ENCODE data around the gene MRFAP1L1. TPM values are rescaled to one million over a fixed set of nuclear protein-coding genes. Genes with fewer than 3 reads are reported as not detected.

The MRFAP1L1 gene
- total and polyA plus RNA-seq, 9 of the 15 experiments (the other 6 are each of a cell fraction or from before 2014, with no cell fraction given), result 37.6 to 111 (median 83.8) TPM

DNA sequence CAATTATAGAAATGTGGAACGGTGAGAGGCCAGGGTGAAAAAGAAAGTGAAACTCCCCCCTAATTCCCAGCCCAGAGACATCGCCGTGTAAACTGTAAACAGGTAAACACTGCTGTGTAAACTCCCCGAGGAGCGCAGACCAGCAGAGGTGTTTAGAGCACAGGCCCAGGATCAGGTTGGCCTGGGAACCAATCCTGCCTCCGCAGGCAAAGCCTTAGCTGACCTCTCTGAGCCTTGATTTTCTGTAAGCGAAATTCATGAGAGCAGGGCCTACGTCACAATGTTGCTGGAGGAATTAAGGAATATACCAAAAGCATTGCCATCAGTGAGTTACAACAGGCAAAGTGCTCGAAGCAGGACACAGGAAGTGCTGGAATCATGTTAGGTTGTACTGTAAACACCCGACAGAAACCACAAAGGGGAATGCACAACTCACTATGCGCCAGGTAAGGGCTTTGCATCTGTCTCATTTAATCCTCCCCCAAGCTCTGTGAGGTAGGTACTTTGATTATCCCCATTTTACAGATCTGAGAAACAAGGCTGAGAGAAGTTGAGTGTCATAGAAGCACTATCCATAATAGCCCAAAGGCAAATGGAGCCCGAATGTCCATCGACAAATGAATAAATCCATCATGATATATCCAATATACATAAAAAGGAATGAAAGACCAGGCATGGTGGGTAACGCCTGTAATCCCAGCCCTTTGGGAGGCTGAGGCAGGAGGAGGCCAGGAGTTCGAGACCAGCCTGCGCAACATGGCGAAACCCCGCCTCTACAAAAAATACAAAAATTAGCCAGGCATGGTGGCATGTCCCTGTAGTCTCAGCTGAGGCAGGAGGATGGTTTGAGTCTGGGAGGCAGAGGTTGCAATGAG is 42.2 kb upstream of the MRFAP1L1 start (continued):
- TF ChIP-seq, protein P1, sequence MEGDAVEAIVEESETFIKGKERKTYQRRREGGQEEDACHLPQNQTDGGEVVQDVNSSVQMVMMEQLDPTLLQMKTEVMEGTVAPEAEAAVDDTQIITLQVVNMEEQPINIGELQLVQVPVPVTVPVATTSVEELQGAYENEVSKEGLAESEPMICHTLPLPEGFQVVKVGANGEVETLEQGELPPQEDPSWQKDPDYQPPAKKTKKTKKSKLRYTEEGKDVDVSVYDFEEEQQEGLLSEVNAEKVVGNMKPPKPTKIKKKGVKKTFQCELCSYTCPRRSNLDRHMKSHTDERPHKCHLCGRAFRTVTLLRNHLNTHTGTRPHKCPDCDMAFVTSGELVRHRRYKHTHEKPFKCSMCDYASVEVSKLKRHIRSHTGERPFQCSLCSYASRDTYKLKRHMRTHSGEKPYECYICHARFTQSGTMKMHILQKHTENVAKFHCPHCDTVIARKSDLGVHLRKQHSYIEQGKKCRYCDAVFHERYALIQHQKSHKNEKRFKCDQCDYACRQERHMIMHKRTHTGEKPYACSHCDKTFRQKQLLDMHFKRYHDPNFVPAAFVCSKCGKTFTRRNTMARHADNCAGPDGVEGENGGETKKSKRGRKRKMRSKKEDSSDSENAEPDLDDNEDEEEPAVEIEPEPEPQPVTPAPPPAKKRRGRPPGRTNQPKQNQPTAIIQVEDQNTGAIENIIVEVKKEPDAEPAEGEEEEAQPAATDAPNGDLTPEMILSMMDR (IDR thresholded peaks at IDR 0.05 in 2 of 3, conservative IDR thresholded peaks at IDR 0.05 in 1 of 3; ENCODE audit: insufficient read depth in 2 of 3, low read depth in 1 of 3, low read length in 3 of 3), result no peak
- 0 out of 2 replicates have a peak, but pooled peaks have one; percentile 21 for TF ChIP-seq ZNF197 (CRISPR knock-in tag; IDR thresholded peaks at IDR 0.05; ENCODE audit: low read depth)
- TF ChIP-seq, protein P2, sequence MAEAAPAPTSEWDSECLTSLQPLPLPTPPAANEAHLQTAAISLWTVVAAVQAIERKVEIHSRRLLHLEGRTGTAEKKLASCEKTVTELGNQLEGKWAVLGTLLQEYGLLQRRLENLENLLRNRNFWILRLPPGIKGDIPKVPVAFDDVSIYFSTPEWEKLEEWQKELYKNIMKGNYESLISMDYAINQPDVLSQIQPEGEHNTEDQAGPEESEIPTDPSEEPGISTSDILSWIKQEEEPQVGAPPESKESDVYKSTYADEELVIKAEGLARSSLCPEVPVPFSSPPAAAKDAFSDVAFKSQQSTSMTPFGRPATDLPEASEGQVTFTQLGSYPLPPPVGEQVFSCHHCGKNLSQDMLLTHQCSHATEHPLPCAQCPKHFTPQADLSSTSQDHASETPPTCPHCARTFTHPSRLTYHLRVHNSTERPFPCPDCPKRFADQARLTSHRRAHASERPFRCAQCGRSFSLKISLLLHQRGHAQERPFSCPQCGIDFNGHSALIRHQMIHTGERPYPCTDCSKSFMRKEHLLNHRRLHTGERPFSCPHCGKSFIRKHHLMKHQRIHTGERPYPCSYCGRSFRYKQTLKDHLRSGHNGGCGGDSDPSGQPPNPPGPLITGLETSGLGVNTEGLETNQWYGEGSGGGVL (CRISPR knock-in tag; IDR thresholded peaks at IDR 0.05), result no peak
- TF ChIP-seq, protein P3, sequence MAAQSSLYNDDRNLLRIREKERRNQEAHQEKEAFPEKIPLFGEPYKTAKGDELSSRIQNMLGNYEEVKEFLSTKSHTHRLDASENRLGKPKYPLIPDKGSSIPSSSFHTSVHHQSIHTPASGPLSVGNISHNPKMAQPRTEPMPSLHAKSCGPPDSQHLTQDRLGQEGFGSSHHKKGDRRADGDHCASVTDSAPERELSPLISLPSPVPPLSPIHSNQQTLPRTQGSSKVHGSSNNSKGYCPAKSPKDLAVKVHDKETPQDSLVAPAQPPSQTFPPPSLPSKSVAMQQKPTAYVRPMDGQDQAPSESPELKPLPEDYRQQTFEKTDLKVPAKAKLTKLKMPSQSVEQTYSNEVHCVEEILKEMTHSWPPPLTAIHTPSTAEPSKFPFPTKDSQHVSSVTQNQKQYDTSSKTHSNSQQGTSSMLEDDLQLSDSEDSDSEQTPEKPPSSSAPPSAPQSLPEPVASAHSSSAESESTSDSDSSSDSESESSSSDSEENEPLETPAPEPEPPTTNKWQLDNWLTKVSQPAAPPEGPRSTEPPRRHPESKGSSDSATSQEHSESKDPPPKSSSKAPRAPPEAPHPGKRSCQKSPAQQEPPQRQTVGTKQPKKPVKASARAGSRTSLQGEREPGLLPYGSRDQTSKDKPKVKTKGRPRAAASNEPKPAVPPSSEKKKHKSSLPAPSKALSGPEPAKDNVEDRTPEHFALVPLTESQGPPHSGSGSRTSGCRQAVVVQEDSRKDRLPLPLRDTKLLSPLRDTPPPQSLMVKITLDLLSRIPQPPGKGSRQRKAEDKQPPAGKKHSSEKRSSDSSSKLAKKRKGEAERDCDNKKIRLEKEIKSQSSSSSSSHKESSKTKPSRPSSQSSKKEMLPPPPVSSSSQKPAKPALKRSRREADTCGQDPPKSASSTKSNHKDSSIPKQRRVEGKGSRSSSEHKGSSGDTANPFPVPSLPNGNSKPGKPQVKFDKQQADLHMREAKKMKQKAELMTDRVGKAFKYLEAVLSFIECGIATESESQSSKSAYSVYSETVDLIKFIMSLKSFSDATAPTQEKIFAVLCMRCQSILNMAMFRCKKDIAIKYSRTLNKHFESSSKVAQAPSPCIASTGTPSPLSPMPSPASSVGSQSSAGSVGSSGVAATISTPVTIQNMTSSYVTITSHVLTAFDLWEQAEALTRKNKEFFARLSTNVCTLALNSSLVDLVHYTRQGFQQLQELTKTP (IDR thresholded peaks at IDR 0.05; ENCODE audit: low read depth in 1 of 2, partially characterized antibody in 2 of 2), result no peak
- TF ChIP-seq RBM39 (optimal IDR thresholded peaks at IDR 0.05; ENCODE audit: low read depth, low read length), result no peak
- TF ChIP-seq THRB (CRISPR knock-in tag; conservative IDR thresholded peaks at IDR 0.05), result no peak
- TF ChIP-seq IFI16 (CRISPR knock-in tag; IDR thresholded peaks at IDR 0.05), result no peak
- TF ChIP-seq NFE2L1 (tag; IDR thresholded peaks at IDR 0.05; ENCODE audit: borderline replicate concordance, low read depth), result no peak
- no peak for TF ChIP-seq ZNF75A (CRISPR knock-in tag; IDR thresholded peaks at IDR 0.05)
- no peak for TF ChIP-seq ZNF280B (CRISPR knock-in tag; IDR thresholded peaks at IDR 0.05)
- no peak for TF ChIP-seq ZNF57 (CRISPR knock-in tag; IDR thresholded peaks at IDR 0.05)
